ENCODE data around the gene ALDOA.

Gene ALDOA

GRCh38 chr16:30046178-30046577, 19.4 kb upstream of the ALDOA start:
- DNase-seq, result no peak

- no peak for DNase-seq
These were observed 19.0 kb upstream of the ALDOA start for GRCh38 chr16:30046588-30046987.

- no peak for DNase-seq
These were observed 15.7 kb upstream of the ALDOA start for GRCh38 chr16:30049871-30050270.

- no peak for DNase-seq
These were observed 14.0 kb upstream of the ALDOA start for GRCh38 chr16:30051518-30051917.

GRCh38 chr16:30052671-30053372, 12.7 kb upstream of the ALDOA start:
- DNase-seq, result peak; percentile 90

GRCh38 chr16:30053376-30054015, 12.1 kb upstream of the ALDOA start:
- DNase-seq, result no peak

- DNase-seq, result no peak
These were observed 11.1 kb upstream of the ALDOA start for GRCh38 chr16:30054451-30054850.

- no peak for DNase-seq
These were observed 10.5 kb upstream of the ALDOA start for GRCh38 chr16:30054959-30055553.

GRCh38 chr16:30060346-30060745, 5.2 kb upstream of the ALDOA start:
- DNase-seq, result no peak

- DNase-seq, result no peak
These were observed 4.6 kb upstream of the ALDOA start for GRCh38 chr16:30060836-30061554.

GRCh38 chr16:30063278-30063892, 2.2 kb upstream of the ALDOA start:
- DNase-seq, result no peak

GRCh38 chr16:30063893-30064728, 1.4 kb upstream of the ALDOA start:
- DNase-seq, result peak; percentile 69

GRCh38 chr16:30064729-30065101, 845 bp upstream of the ALDOA start:
- no peak for DNase-seq

- DNase-seq, result no peak
These were observed 592 bp downstream of the ALDOA start for GRCh38 chr16:30065943-30066760.

- no peak for DNase-seq
These were observed 1.4 kb downstream of the ALDOA start for GRCh38 chr16:30066761-30067583.

- no peak for DNase-seq
These were observed 2.0 kb downstream of the ALDOA start for GRCh38 chr16:30067584-30067916.

GRCh38 chr16:30068333-30068732, 2.8 kb downstream of the ALDOA start:
- no peak for DNase-seq

- no peak for DNase-seq
These were observed 3.4 kb downstream of the ALDOA start for GRCh38 chr16:30068750-30069610.

GRCh38 chr16:30069611-30070462, 4.3 kb downstream of the ALDOA start:
- no peak for DNase-seq
